HG03342 (cell line): ENCODE measurements around the gene DTNB.

Experiments used
- ATAC-seq: cut with Tn5 transposase; IDR thresholded peaks from one replicate; pipeline ENCODE4 v1.9.1; 2021; ENCODE audit warnings: mild to moderate bottlenecking, moderate library complexity; ENCODE audit not compliant: unreplicated experiment

DTNB gene

DNA sequence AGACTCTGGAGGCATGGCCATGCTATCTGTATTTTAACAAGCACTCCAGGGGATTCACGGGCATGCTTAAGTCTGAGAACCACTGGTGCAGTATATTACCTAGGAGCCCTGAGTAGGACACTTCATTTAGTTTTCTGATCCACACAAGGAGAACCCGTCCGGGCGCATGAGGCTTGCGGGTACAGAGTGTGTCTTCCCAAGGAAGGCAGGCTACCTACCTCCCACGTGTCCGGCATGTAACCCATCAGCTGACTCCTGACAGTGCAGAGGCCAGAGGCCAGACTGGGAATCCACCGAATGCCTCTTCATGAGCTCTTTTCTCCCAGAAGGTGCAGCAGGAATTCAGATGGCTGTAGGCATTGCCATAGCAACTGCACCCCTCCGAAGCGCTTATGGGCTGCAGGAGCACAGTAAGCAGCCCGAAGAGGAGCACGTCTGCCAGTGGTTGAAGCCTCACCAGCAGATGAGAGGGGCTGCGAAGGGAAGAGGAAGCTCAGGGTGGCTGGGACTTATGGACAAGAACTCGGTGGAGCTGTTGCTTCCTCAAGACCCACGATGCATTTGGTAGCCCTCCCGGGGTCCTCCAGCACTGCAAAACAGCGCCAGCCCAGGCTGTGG, 297.9 kb downstream of the DTNB start:
- no peak for ATAC-seq

DNA sequence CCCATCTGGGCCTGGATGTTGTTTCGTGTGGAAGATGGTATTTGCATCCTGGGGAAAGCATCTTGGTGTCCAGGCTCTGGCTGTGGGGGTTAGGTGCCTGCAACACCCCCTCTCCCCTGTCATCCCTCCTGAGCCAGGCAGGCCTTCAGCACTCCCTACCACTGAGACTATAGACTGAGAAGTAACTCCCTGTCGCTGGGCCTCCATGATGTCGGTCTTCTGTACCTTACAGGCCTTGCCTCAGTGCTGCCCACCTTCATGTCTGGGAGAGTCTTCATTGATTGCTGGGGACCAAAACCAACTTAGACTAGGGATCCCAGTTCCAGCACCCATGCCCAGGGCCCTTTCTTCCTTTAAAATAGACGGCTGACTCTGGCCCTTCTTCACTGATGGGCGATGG, 298.6 kb downstream of the DTNB start:
- no peak for ATAC-seq

DNA sequence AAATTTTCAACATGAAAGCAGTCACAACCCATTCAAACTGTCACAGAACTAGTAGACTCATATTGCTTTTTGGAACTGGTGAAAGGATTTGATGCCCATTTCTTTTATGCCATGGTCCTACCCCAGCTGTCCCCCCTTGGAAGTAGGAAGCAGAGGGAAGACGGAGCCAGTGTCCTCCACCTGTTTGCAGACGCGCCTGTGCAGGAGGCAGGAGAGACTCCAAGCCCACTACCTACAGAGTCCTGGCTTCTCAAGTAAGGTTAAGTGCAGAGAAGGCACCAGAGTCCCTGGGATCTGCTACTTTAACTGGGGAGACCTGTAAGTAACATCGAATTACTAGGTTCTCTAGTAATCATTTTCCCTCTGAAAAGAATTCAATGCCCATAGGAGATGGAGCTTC, 299.0 kb downstream of the DTNB start:
- no peak for ATAC-seq

DNA sequence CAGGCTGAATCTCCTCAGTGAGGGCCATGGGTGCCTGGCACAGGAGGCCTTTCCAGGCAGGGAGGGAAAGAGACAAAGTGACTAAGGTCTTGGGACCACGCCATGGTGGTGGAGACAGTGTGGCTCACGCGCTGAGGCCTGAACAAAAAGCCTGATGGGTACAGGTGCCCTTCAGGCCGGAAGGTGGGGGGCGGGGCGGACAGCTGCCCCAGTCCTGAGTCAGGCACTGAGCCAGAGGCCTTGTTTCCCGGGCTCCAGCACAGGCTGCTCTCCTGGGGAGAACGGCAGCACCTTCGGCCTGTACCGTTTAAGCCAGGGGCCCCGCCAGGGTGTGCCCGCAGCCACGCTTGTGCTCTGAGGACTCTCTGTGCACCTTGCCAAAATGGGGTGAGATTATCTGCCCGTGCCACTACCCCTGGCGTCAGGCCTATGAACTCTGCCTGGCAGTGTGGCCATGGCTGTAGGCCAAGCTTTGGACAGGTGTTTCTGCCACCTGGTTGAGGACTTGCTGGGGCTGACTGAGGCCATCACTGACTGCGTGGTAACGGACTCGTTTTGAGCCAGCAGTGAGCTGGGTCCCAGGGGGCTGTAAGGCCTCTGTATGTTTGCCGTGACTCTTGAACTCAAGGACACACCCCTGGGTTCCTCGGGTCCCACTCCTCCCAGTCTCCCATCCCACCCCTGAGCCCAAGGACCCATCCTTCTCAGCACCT, 300.0 kb downstream of the DTNB start:
- no peak for ATAC-seq

DNA sequence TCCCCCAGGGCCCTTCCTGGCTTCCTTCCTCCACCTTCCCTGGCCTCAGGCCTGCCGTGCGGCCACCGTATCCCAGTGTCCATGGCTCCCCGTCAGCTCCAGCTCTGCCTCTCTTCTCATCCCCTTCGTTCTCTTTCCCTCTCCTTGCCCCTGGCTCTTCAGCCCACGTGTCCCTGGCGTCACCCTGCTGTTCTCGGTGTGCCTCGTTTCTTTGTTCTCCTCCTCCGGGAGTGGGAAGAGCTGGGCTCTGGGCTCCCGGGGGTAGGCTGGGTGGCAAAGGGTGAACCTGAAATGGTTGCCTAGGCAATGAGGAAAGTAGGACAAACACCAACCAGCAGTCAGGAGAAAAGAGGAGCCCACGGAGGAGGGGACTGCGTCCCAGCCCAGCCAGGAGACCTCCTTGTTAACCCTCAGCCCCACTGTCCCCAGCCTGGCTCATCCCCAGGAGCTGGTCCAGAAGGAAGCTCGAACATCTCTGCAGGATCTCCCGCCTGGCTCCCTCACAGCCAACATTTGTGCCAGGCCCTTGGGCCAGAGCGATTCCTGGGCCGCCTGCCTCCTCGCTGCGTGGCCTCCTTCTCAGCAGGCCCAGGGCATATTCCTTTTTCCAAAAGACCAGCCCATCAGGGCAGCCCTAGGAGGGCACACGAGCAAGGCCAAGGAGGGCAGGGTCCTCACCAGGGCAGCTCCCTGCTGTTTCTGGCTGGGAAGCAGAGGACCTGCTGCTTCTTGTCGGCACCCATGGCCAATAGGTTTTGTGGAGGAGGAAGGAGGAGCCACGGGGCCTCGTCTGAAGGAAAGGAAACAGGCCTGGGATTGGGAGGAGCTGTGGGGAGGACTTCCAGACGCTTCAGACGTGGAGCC, 300.7 kb downstream of the DTNB start:
- ATAC-seq: no peak

DNA sequence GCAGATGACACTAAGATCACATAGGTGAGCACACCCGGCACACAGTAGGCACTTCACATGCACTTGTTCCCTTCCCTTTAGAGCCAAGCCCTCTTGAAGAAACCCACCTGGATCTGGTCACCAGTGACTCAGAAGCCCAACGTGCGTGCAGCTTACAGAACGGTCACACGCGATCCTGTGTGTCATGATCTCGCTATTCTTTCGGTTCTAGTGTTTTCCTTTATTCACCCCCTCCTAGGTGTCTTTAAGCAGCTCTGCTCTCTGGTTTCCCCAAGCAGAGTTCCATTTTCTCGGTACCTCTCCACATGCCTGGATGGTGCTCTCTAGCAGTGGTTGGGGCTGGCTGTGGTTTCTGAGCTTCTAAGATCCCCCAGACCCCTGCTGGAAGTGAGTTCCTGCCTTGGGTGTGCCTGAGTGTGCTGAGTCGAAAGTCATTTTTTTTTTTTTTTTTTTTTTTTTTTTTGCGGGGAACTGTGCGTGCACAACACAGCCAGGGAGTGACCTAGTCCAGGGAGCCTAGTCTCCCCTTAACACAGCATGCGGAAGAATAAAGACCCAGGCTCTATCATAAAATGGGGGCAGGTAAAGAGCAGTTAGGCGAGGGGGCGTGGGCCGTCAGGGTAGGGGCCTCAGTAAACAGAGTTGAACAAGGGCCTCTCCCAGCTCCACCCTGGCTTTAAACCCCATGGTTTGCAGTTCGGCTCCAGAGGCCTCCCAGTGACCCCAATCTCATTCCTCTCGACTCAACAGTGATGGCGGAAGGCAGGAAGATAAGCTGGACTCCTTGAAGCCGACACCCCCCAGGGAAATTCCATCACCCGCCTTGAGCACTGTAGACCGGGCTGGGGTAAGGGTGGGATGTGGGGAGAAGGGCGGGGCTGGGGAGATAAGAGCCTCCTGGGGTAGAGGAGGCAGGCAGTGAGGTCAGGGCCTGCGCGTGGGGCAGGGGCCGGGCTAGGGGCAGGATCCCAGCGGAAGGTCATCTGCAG, 301.8 kb downstream of the DTNB start:
- no peak for ATAC-seq

DNA sequence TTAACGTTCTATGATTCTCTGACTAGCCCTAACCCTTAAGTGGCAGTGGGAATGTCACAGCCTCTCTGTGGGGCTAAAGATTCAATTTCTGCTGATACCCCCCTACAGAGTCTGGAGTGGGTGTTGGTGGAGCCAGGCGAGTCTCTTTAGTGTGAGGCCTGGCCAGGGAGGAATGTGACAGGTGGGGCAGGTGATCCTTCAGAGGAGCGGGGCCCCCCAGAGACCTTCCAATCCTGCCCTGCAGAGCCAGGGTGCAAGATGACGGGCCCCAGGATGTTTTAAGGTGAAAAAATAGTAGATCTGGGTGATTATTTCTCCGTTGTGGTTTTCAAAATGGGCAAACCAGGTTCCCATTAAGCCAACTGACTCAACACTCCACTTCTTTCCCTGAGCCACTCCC, 303.5 kb downstream of the DTNB start:
- ATAC-seq: no peak

DNA sequence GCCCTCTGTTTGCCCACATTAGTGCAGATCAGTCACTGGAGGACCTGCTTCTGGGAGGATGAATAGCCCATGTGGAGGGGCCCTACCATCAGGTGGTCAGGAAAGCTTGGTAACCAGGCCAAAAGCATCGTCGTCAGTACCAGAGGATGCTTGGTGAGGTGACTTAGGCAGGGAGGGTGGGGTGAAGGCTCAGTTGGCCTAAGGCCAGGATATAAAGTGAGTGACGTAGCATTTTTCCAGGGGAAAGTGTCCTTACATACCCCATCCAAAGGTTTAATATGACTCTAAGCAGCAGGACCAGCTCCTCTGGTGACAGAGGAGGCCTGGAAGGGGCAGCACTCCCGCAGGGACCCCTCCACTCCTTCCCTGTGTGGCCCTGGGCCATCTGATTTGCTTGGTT, 303.9 kb downstream of the DTNB start:
- ATAC-seq: no peak

DNA sequence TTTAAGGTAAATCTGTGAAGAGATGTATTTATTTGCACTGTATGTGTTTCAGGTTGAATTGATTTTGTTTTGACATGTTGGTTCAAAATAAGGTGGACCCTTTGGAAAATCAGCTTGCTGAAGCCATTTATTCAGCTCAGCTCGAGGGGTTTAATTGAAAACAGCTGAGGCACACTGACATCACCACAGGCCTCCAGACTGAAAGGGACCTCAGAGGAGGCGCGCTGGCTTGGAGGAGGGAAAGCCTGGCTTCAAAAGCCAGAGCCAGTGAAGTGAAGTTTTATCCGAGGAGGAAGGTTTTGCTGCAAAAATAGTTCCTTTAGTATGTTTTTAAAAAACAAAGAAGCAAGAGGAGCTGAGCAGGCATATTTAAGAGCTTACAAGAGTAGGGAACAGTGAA, 304.7 kb downstream of the DTNB start:
- no peak for ATAC-seq

DNA sequence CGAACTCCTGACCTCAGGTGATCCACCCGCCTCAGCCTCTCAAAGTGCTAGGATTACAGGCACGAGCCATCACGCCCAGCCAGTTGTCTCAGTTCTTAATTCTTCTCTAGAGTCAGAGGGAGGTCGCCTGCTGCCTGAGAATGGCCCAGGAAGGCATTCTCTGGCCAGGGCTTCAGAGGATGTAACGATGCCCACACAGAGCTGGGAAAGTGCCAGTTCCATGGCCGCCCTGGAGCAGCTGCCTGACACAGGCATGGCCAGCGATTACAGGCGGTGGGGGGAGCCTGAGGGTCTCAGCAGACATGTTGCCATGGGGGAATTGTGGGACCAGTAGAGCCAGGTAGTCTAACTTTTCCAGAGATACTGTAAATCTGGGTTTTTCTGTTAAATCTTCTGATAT, 306.1 kb downstream of the DTNB start:
- no peak for ATAC-seq

DNA sequence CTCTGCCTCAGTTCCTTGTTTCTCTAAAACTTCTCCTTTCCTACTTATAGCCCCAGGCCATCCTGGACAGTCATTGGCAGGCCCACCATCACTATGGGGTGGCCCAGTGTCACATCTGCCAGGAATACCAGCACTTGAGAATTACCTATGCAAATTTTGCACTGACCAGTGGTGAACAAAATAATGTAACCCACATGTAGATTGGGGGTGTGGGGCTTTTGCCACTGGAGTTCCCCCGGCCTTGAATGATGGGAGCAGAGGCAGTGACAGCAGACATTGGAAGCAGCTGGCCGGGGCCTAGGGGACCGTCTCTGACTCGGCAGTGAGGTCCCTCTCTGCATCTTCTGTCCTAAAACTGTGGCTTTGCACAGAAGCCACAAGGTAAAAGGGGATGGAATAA, 306.7 kb downstream of the DTNB start:
- no peak for ATAC-seq

DNA sequence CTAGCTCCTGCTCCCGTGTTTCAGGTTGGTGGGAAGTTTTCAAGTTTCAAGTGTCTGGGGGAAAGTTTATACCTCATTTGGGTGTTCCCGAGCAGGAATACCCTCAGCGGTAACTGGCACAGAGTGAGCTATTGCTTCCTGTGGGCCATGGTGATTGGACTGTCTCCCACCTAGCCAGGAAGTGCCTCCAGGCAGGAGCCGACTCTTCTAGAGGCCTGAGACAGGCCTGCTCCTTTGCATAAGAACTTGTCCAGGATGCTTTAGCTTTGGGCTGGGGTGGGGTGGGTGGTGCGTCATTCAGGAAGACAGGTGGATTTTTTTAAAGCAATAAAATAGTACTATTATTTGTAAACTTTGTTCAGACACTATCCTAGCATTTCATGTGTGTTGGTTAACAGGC, 308.1 kb downstream of the DTNB start:
- no peak for ATAC-seq

DNA sequence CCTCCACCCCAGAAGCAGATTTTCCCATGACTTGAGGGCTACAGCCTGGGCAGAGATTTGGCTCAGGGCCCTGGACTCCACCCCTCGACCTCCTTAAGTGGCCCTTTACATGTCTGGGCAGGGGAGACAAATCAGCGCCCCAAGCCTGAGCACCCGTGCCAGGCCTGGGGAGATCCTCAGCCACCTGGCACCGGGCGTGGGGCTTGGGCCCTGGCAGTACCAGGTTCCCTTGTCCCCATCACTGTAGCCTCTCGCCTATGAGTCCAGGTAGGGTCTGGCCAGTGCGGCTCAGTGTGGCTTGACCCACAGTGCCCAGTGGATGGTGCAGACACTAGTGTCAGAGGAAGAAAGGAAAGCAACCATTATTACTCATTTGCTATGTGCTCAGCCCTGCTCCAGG, 309.6 kb downstream of the DTNB start:
- no peak for ATAC-seq

DNA sequence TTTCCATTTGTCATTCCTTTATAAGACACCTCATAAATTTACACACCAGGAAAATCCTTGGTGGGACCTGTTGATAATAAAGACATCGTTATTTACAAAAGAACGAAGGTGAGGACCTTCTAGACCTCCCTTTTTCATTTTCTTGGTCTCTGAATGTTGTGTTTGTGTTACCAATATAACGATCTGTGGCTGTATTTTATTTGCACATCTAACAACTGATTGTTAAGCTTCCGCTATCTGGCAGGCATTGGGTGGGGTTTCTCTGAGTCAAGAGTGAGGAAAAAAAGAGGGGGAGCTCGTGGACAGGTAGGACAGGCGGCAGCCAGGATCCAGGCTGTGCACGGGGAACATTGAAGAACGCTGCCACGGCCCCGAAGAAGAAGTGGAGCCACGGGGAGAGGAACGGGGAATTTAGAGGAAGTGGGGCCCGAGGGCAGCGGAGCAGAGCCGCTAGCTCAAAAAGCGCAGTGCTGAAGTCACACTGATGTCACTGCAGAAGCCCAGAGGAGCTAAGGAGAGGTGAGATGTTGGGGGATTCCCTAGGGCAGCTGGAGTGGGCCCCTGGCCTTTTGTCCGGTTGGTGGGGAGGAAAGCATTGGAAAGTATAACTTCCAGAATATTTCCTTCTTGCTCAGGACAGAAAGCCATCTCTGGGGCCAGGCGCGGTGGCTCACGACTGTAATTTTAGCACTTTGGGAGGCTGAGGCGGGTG, 310.8 kb downstream of the DTNB start:
- peak; percentile 74 for ATAC-seq

DNA sequence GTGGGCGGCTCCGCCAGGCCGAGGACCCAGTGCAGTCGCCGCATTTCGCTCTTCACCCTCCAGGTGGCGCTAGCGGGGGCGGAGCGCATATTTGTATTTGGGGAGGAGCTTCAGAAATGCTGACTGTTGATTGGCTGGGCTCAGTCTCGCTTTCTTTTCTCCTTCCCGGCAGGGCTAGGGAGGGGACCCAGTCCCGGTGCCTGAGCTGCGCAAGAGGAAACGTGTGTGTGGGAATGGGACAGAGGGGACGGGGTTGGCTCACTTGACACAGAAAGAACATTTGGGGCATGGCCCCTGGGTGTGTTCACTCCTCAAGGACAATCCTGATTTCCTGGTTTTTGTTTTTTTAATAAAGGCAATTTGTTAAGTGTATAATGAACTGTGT, 311.3 kb downstream of the DTNB start:
- ATAC-seq: peak; percentile 84

DNA sequence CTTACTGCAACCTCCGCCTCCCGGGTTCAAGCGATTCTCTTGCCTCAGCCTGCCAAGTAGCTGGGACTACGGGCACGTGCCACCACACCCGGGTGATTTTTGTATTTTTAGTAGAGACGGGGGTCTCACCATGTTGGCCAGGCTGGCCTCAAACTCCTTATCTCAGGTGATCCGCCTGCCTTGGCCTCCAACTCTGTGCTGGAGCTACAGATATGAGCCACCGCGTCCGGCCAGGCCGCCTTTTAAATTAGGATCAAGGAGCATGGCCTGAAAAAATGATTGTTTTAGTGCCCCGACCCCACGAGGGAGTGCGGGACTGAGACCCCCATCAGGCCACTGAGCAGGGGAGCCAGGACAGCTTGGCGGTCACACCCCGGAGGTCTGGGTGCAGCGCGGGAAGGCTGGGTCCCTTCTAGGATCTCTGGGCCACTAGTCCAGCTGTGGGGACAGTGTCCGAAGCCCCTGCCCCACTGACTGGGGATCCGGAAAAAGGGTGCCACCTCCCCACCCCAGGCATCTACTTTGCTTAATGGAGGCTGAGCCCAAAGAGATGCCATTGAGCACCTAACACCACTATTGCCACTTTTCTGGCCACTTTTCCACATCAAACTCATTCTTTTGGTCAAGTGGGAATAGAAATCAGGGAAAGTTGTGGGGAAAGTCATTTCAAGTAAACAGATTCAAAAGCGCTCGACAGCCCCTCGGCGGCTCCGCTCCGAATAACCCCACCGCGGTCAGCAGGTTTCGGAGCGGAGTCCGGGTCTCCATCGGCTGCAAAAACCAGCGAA, 311.9 kb downstream of the DTNB start:
- ATAC-seq: no peak

DNA sequence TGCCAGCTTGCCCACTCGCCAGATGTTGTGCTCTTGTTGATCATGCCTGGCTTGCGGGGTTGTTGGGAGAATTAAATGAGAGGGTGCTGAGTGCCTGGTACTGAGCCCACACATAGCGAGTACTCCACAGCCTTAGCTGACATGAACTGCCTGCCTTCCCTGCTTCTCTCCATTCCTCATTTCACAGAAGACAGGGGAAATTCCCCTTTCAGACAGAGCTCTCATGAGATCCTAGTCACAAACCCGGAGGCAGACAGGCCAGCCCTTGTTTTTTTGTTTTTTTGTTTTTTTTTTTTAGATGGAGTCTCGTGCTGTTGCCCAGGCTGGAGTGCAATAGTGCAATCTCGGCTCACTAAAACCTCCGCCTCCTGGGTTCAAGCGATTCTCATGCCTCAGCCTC, 314.5 kb downstream of the DTNB start:
- ATAC-seq: no peak

DNA sequence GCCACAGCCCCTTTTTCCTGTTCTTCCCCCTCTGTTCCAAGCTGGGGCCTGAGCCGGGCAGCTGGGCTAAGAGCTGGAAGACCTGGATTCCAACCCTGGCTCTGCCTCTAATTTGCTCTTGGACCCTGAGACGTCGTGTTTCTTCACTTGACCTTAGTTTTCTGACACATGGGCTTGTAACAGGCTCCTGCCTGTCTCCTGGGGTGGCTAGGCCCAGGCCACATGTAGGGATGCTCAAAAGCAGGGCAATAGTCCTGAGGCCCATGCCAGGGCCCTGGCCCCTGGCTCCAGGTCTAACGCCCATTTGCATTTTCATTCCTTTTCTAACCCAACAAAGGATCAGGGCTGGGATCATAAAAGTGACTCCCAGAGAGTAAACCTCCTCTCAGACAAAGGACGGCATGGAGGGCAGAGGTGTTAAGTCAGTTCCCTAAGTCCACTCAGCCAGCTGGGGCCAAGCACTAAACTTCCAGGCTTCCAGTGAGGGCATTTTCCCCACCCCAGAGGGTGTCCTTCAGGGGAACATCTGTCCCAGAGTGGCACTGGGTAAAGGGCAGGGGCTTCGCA, 315.0 kb downstream of the DTNB start:
- ATAC-seq: no peak

DNA sequence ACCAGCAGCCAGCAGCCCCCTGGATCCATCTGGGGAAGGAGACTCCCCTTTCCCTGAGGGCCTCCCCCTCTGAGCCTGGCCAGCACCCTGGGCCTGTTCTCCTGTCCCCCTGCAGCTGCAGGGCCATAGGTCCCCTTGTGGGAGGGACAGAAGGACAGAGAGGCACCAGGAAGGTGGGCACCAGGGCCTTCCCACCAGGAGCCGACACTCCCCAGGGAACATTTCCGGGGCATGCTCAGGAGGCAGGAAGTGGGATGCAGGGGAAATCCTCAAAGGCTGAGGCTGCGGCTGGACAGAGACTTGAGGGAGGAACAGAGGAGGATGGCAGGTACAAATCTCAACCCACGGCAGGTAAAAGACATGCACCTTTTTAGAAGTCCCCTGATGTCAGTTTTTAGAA, 317.3 kb downstream of the DTNB start:
- no peak for ATAC-seq
